Glomerular endothelial cell (primary cell): ENCODE data around the gene ATAD3C. TPM values are rescaled to one million over a fixed set of nuclear protein-coding genes. Genes with fewer than 3 reads are reported as not detected.
"Not testable (repeated sequence)": the region's sequence is repeated elsewhere in the genome, so short reads cannot be mapped to it uniquely, and the experiment has no call there.

Experiments
- DNase-seq: peaks from one replicate; pipeline ENCODE4 v3.0.0-alpha.2; 2011; ENCODE audit warnings: low read depth, low spot score; ENCODE audit errors: extremely low read depth
- total RNA-seq: library from RNA; depleted of rRNA; stranded (reverse); fragments of >200 nt; gene quantifications from 2 replicates; pipeline ENCODE4 v1.2.3, GENCODE V29; 2015

ATAD3C gene, protein sequence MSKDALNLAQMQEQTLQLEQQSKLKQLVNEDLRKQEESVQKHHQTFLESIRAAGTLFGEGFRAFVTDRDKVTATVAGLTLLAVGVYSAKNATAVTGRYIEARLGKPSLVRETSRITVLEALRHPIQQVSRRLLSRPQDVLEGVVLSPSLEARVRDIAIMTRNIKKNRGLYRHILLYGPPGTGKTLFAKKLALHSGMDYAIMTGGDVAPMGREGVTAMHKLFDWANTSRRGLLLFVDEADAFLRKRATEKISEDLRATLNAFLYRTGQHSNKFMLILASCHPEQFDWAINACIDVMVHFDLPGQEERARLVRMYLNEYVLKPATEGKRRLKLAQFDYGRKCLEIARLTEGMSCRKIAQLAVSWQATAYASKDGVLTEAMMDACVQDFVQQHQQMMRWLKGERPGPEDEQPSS
- total RNA-seq, result not detected in 2 replicates

DNA sequence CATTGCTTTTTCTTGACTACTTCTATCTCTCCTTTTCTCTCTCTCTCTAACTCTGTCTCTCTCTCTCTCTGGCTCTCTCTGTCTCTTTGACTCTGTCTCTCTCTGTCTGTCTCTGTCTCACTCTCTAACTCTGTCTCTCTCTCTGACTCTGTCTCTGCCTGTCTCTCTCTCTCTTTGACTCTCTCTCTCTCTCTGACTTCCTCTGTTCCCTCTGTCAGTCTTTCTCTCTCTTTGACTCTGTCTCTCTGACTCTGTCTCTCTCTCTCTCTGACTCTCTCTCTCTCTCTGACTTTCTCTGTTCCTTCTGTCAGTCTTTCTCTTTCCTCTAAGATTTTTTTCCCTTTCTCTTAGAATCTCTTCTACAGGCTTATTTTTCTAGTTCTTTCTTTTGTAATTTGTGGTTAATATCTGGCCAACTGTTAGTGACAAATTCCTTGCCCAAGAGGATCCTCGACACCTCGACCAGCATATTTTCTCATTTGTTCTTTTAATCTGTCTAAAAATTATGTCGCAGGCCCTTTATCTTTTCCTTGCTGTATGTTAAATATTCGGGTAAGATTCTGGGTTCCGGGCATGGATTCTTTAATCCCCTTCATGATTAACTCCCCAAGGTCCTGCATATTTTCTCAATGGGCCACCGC is at the start of gene ATAD3C:
ATAD3C (plus strand) TSS at position 591 of the 641 bp plus-strand sequence. CDS start 995 bp downstream, outside the sequence.
- DNase-seq, result no peak

DNA sequence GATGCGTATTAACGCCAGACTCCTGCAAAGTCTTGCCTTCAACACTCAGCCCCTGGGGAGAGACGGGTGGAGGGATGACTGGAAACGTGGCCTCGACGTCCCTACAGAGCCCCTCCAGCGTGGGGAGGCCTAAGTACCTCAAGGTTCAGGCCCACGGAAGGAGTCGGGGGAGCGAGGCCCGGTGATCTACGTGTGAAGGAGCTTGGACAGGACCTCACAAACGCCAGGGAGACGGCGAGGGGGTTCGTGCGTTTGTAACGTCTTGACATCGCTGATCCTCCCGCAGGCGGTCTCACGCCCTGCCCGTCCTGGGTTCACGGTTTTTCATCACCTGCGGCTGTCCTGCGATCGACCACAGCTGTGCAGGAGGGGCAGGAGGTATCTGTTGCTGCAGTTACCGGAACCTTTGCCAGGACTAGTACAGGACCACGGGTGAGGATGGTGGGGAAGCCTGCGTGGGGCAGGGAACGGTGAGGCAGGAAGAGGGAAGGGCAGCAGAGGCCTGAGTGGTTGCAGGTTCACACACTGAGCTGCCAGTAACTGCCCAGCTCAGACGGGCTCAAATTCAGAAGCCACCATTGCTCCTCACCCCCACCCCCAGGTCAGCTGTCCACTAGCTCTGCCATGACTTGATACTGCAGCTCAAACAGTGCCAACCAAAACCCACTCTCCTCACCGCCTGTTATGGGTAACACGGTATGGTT is 49.5 kb upstream of the ATAD3C start:
- DNase-seq, result no peak

DNA sequence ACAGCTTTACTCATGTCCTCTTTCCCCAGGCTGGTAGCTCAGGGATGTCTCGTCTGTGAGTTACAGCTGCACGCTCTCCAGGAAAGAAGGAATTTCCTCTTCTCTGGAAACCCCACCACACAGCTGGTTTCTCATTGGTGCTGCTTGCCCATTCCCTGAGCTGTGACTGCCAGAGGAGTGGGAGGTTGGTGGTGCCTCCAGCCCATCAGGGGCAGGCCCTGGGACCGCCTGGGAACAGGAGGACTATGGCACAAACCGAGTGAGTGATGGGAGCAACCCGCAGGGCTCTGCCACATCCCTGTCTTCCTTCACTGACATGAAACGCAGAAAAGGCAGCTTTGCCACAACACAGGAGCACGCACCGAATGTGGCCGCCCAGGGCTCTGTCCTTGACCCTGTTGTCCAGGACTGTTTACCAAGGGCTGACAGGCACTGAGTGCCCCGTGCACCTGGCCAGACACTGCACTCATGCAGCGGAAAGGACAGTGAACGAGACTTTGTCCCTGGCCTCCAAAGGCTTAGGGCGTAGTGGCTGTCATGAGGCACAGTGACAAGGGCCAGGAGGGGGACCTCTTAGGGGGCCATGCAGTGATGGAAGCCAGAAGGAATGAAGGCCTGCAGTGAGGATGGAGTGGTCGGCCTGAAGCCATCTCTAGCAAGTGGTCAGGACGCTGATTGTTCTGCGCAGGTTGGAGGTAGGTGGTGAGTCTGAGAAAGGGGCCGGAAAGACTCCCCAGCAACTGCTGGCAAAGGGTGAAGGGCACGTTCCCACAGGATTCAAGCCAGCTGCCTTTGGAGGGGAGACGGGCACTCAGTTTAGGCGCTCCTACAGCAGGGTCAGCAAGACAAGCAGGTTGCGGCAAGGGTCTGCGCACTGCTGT is 48.7 kb upstream of the ATAD3C start:
- DNase-seq, result no peak

DNA sequence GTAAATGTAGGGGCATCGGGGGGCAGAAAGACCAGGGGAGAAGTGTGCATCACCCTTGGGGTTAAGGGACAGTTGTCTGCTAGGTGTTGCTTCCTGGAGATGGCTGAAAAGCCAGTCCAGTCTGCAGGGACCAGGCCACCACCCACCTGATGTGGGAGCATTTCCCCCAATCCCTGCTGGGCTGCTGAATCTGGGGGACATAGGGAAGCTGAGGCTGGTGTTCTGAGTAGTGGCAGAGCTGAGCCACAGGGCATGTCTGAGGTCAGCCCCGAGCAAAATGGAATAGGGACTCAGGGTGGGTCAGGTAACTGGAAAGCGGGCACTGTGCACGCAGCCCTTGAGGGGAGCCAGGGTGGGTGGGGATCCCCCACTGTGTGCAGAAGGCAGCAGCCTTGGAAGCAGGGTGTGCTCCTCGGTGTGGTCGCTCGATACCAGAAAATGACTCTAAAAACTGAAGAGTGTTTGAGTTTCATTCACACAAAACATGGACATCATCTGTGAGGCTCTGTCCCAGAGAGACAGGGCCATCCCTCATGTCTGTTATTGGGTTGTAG is 48.0 kb upstream of the ATAD3C start:
- DNase-seq, result no peak

DNA sequence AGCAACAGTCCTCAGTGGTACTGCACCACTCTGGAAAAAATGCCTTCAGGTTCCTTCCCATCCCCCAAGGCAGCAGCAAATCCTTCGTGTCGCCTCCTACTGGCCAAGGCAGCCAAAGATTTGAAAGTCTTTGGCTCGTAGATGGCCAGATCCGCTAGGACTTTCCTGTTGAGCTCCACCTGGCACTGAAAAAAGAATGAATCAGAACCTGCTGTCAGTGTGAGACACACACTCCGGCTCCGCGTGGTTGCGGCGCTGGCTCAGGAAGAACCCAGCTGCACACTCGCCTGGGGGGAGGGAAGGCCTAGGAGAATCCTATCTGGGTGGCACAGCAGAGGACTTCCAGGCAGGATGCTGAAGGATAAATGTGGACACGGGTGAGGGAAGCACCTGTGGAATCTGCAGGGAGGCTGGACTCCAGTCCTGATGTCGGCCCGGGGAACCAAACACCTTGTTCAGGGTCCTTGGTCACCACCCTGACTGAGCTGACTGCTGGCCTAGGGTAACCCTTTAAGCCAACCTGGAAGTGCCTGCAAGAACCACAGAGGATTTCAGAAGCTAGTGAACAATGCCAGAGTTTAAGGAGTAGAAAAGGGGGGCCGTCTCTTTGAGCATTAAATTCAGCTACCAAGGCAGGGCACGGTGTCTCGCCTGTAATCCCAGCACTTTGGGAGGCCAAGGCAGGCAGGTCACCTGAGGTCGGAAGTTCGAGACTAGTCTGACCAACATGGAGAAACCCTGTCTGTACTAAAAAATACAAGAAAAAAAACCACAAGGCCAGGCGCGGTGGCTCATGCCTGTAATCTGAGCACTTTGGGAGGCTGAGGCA is 47.2 kb upstream of the ATAD3C start:
- DNase-seq, result peak; percentile 25

DNA sequence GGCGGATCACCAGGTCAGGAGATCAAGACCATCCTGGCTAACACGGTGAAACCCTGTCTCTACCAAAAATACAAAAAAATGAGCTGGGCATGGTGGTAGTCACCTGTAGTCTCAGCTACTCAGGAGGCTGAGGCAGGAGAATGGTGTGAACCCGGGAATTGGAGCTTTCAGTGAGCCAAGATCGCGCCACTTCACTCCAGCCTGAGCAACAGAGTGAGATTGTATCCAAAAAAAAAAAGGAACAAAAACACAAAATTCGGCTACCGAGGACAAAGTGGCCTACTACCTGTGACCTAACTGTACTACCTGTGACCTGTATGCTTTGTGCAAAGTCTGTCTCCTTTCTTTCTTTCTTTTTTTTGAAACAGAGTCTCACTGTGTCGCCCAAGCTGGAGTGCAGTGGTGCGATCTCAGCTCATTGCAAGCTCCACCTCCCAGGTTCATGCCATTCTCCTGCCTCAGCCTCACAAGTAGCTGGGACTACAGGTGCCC is 46.5 kb upstream of the ATAD3C start:
- DNase-seq, result not testable (repeated sequence)

DNA sequence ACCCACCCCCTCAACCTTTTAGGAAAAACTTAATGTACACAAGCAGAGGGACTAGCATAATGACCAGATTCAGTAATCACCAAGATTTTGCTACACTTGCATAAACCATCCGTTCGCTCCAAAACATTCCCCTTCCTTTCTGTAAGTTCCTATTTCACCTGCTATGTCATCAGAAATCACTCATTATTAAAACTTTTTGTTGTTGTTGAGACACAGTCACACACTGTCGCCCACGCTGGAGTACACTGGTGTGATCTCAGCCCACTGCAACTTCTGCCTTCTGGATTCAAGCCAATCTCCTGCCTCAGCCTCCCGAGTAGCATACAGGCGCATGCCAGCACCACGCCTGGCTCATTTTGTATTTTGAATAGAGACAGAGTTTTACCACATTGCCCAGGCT is 45.8 kb upstream of the ATAD3C start:
- DNase-seq, result no peak

DNA sequence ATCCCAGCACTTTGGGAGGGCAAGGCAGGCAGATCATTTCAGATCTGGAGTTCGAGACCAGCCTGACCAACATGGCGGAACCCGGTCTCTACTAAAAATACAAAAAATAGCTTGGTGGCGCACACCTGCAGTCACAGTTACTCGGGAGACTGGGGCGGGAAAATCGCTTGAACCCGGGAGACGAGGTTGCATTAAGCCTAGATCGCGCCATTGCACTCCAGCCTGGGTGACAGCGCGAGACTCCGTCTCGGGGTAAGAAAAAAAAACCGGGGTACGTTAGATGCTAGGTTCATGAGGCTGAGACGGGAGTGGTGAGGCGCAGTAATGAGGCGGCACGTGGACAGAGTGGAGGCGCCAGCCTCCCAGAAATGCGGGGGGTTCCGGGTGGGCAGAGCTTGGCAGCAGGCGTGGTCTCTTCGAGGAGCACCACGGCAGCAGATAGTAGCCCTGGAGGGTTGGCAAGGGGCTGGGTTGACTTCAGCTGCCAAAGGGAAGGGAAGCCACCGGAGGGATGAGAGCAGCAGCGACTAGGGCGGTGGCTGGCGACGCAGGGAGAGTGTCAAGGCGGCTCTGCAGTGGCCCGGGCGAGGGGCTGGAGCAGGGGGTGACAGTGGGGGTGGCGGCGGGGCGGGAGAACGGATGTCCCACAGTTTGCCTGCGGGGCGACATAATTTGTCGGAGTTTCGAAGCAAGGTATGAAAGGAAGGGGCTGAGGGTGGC is 43.2 kb upstream of the ATAD3C start:
- no peak for DNase-seq

DNA sequence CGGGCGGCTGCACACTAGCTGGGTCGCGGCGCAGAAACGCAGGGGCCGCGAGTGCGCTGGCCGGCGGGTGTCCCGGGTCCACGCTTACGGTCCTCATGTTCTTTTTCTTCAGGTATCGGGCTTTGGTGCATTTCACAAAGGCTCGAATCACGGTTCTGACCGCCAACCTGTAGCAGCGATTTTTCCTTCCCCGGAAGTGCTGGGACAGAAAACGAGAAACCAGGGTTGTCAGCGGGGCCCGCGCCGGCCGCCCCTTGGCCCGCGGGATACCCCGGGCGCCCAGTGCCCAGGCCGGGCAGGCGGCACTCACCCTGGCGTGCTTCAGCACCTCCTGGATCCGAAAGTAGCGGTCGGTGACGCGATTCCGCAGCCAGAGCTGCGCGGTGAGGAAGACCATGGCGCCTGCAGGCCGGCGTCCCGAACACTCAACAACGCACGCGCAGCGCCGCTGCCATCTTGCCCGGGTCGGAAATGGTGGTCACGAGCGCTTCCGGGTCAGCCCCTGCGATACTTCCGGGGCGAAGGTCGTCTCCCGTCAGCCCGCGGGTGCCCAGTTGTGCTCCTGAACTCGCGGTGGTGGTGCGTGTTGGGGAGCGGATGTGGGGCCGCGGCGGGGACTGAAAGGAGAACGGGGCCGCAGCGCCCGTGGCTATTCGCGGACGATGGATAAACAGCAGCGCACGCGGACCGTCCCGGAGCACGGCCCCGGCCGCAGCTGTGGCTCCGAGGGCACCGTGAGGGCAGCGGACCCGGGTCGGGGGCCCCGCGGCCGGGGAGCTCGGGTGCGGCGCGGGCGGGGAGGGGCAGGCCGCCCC is 42.5 kb upstream of the ATAD3C start, which contains the start of gene MRPL20:
MRPL20 (minus strand) TSS at position 473 of the 815 bp plus-strand sequence; CDS start at position 397, 76 bp downstream.
- DNase-seq, result peak; percentile 20

DNA sequence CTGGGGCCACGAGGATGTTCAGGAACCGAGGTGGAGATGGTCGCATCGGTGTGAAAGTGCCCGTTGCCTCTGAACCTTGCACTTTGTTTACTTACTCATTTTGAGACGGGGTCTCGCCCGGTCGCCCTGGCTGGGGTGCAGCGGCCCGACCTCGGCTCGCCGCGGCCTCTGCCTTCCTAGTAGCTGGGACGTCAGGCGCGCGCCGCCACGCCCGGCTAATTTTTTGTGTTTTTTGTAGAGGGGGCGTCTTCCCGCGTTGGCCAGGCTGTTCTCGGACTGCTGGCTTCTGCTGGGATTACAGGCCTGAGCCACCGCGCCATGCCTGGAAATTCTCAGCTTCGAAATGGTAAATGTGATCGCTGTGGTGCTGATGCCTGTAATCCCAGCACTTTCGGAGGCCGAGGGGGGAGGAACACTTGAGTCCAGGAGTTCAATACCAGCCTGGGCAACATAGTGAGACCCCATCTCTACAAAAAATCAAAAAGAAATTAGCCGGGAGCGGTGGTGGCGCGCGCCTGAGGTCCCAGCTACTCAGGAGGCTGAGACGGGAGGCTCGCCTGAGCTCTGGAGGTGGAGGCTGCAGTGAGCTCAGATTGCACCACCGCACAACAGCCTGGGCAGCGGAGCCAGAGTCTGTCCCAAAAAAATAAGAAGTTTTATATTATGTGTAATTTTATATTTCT is 41.7 kb upstream of the ATAD3C start:
- no peak for DNase-seq

DNA sequence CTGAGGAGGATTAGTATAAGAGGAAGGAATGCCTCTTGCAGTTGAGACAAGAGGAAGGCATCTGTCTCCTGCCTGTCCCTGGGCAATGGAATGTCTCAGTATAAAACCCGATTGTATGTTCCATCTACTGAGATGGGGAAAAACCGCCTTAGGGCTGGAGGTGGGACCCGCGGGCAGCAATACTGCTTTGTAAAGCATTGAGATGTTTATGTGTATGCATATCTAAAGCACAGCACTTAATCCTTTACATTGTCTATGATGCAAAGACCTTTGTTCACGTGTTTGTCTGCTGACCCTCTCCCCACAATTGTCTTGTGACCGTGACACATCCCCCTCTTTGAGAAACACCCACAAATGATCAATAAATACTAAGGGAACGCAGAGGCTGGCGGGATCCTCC is 39.3 kb upstream of the ATAD3C start:
- not testable (repeated sequence) for DNase-seq

DNA sequence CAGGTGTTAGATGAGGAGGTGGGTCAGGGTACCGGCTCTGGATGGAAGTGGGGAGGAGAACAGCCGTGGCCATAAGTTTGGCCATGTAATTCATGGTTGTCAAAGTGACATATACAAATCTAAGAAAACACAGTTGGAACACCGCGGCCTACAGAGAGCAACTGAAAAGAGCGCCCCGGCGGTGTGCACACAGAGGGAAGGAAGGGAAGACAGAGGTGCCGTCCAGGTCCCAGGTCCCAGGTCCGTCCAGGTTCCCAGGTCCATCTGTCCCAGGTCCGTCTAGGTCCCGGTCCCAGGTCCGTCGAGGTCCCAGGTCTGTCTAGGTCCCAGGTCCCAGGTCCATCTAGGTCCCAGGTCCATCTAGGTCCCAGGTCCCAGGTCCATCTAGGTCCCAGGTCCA is 37.9 kb upstream of the ATAD3C start:
- DNase-seq, result no peak

DNA sequence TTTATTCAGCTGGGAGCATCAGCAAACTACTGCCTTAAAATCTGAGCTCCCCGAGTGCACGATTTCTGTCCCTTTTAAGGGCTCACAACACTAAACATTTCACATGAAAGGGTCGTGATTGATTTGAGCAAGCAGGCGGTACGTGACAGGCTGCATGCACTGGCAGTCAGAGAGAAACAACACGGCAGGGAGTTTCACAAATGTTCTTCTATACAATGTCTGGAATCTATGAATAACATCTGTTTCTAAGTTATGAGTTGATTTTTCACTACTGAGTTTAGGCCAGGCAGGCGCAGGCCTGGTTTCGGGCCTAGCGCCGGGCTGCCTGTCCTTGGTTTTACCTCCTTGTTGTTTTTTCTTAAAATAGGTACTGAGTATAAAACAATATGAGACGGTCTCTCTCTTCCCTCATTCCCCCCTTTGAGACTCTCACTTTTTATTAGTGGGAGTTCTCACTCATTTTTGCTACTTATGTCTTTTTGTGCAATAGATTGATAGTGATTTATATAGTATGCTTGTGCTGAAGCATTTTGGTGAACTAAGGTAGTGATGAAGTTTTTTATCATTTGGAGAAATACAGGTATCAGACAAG is 37.1 kb upstream of the ATAD3C start:
- DNase-seq, result not testable (repeated sequence)

DNA sequence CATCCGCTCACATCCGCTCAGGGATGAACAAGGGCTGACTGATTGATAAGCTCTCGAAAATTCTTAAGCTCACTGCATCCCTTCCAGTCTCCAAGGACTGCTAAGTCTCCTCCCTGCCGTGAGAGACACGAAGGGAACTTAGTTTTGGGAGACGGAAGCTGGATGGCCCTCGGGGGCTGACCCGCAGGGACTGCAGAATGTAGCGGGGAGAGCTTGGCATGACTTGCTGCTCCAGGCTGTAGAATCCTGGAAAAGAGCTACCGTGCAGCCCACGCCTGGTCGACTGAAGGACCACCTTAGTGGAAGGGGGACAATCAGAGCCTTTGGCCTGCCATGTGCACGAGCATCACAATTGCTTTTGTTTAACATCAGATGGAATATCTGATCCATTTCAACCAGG is 33.7 kb upstream of the ATAD3C start:
- DNase-seq, result no peak

DNA sequence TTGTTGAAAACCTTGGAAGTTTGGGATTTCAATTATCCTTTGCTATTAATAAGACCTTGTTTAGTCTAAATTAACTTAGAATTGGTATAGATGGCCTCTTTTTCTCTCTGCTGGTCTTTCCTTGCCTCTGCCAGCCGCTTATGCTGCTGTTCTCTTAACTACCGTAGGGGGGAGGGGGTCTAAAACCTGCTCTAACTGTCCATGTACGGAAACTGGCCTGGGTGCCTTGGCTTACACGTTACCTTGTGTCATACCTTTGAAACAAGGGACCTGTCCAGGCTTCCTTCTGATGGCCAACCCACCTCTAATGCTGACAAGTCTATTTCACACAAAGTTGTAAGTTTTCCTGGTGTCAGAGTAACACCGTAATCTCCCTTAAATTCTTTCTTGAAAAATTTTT is 32.1 kb upstream of the ATAD3C start:
- DNase-seq, result not testable (repeated sequence)

DNA sequence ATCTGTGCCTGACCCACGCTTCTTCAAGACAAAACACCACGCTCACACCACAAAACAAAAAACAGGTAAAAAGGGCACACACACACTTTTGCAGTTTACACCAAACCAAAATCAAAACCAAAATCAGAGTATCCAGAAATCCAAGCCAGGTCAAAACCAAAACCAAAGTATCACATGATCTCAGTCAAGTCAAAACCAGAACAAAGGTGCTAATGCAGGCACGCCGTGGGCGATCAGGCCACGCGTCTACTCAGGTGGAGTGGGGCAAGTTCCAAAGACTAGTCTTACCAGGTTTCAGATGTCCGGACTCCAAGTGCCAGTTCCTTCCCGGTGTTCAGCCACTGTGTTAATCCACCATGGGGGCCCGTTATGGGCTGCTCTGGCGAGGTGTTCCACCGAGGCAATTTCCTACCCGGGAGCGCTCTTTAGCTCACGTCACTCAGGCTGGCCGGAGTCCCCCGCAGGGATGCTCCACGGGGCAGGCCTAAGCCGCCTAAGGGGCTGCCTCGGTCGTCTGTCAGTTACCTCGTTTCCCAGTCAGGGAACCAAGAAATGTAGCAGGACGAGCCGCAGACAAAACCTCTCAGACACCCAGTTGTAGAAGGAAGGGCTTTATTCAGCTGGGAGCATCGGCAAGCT is 31.5 kb upstream of the ATAD3C start:
- DNase-seq, result not testable (repeated sequence)
